GM21528 (cell line): ENCODE results near the gene CCDC102B.
"Not testable (repeated sequence)": the region's sequence is repeated elsewhere in the genome, so short reads cannot be mapped to it uniquely, and the experiment has no call there.

ENCODE experiments used
- ATAC-seq: cut with Tn5 transposase; IDR thresholded peaks from one replicate; pipeline ENCODE4 v1.9.1; 2021; ENCODE audit warnings: mild to moderate bottlenecking, moderate library complexity; ENCODE audit not compliant: unreplicated experiment, low FRiP score

Gene CCDC102B

GRCh38 chr18:68826121-68826520 is 28.2 kb downstream of the CCDC102B start:
- no peak for ATAC-seq

- no peak for ATAC-seq
Measured at GRCh38 chr18:68830256-68831045, 32.6 kb downstream of the CCDC102B start.

- no peak for ATAC-seq
Measured at GRCh38 chr18:68833756-68834155, 35.9 kb downstream of the CCDC102B start.

GRCh38 chr18:68837665-68838451 is 40.0 kb downstream of the CCDC102B start:
- ATAC-seq = no peak

- ATAC-seq = no peak
Measured at GRCh38 chr18:68839701-68840100, 41.8 kb downstream of the CCDC102B start.

- ATAC-seq = no peak
Measured at GRCh38 chr18:68840554-68841263, 42.8 kb downstream of the CCDC102B start.

GRCh38 chr18:68841301-68841700 is 43.4 kb downstream of the CCDC102B start:
- ATAC-seq = no peak

- no peak for ATAC-seq
Measured at GRCh38 chr18:68842951-68843350, 45.1 kb downstream of the CCDC102B start.

- no peak for ATAC-seq
Measured at GRCh38 chr18:68843473-68844089, 45.7 kb downstream of the CCDC102B start.

GRCh38 chr18:68847219-68847837 is 49.4 kb downstream of the CCDC102B start:
- no peak for ATAC-seq

GRCh38 chr18:68848242-68848641 is 50.4 kb downstream of the CCDC102B start:
- no peak for ATAC-seq

GRCh38 chr18:68854786-68855391 is 57.0 kb downstream of the CCDC102B start:
- ATAC-seq = no peak

GRCh38 chr18:68855491-68855890 is 57.6 kb downstream of the CCDC102B start:
- ATAC-seq = no peak

- no peak for ATAC-seq
Measured at GRCh38 chr18:68861365-68861764, 63.5 kb downstream of the CCDC102B start.

GRCh38 chr18:68865021-68865420 is 67.1 kb downstream of the CCDC102B start:
- ATAC-seq = no peak

GRCh38 chr18:68865503-68865902 is 67.6 kb downstream of the CCDC102B start:
- ATAC-seq = no peak

- no peak for ATAC-seq
Measured at GRCh38 chr18:68873003-68873402, 75.1 kb downstream of the CCDC102B start.

- no peak for ATAC-seq
Measured at GRCh38 chr18:68874361-68874760, 76.5 kb downstream of the CCDC102B start.

- not testable (repeated sequence) for ATAC-seq
Measured at GRCh38 chr18:68879947-68880346, 82.1 kb downstream of the CCDC102B start.

GRCh38 chr18:68887410-68887809 is 89.5 kb downstream of the CCDC102B start:
- no peak for ATAC-seq
